Measurements from ENCODE around the gene HSD17B7.

DNA sequence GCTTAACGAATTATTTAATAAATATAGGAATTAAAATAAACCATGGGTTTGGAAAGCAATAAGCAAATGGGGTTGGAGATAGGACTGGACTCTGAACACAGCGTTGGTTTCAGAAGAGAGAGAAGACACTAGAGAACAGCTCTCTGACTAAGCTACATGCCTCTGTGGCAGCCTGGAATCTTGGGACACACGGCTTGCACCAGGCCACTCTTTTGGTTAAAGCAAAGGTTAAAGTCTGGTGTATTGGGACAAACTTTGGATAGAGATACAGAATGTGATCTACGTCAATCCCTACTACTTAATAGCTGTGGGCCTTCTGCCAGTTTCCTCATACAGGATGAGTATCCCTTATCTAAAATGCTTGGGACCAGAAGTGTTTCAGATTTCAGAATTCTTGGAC lies 49.7 kb upstream of the HSD17B7 start:
- TF ChIP-seq, protein P1, sequence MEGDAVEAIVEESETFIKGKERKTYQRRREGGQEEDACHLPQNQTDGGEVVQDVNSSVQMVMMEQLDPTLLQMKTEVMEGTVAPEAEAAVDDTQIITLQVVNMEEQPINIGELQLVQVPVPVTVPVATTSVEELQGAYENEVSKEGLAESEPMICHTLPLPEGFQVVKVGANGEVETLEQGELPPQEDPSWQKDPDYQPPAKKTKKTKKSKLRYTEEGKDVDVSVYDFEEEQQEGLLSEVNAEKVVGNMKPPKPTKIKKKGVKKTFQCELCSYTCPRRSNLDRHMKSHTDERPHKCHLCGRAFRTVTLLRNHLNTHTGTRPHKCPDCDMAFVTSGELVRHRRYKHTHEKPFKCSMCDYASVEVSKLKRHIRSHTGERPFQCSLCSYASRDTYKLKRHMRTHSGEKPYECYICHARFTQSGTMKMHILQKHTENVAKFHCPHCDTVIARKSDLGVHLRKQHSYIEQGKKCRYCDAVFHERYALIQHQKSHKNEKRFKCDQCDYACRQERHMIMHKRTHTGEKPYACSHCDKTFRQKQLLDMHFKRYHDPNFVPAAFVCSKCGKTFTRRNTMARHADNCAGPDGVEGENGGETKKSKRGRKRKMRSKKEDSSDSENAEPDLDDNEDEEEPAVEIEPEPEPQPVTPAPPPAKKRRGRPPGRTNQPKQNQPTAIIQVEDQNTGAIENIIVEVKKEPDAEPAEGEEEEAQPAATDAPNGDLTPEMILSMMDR (conservative IDR thresholded peaks at IDR 0.05), result no peak
- no peak for TF ChIP-seq EZH2 (IDR thresholded peaks at IDR 0.05; ENCODE audit: low read depth)

All from PC-9 (cell line).